CD4-positive, alpha-beta memory T cell (primary cell): ENCODE results near the gene MOV10L1. TPM values are rescaled to one million over a fixed set of nuclear protein-coding genes. Genes with fewer than 3 reads are reported as not detected.

Source experiments
- CTCF ChIA-PET: fragments of 350-600 bp; sonication (Branson Sonifier 250); formaldehyde crosslinking; loops from one replicate; lab custom pipeline; 2021; ENCODE audit warnings: inconsistent platforms; ENCODE audit not compliant: partially characterized antibody; lab: Charles Lee
- POLR2A ChIA-PET: fragments of 350-600 bp; sonication (Branson Sonifier 250); formaldehyde crosslinking; loops from one replicate; lab custom pipeline; 2021; ENCODE audit not compliant: partially characterized antibody; lab: Charles Lee
- DNase-seq, 5 donors: peaks; one replicate each; pipeline versions ENCODE4 v3.0.0 to v3.0.0-alpha.2; 2020 to 2022; ENCODE audit warnings: mixed read lengths in 1 of 5
- H3K27ac ChIP-seq: one replicate; pipeline ENCODE4 v1.7.0; 2013; ENCODE audit warnings: low read depth, low read length
- H3K27me3 ChIP-seq: 2 replicates; pipeline ENCODE4 v1.7.0; 2013; ENCODE audit warnings: mild to moderate bottlenecking, low read length, moderate library complexity; ENCODE audit not compliant: insufficient read depth
- H3K36me3 ChIP-seq: 2 replicates; pipeline ENCODE4 v1.7.0; 2013; ENCODE audit warnings: mild to moderate bottlenecking, low read length, moderate library complexity; ENCODE audit not compliant: insufficient read depth
- H3K4me1 ChIP-seq: 2 replicates; pipeline ENCODE4 v1.7.0; 2013; ENCODE audit warnings: mild to moderate bottlenecking, low read length, moderate library complexity; ENCODE audit not compliant: insufficient read depth
- H3K4me3 ChIP-seq, 2 donors: one replicate each; pipeline ENCODE4 v1.7.0; 2013; ENCODE audit warnings: low read length in 2 of 2, mild to moderate bottlenecking in 1 of 2
- H3K9me3 ChIP-seq, 2 donors: one replicate each; pipeline ENCODE4 v1.7.0; 2013; ENCODE audit warnings: low read length in 2 of 2, control low read depth in 1 of 2; ENCODE audit not compliant: control insufficient read depth in 1 of 2
- H3K27ac Mint-ChIP-seq, 7 donors: one replicate each; pipeline ENCODE4 v1.8.0; 2020 to 2021; ENCODE audit warnings: mixed read lengths in 7 of 7, mild to moderate bottlenecking in 6 of 7, inconsistent platforms in 3 of 7, moderate library complexity in 3 of 7
- H3K27me3 Mint-ChIP-seq, 2 donors: one replicate each; pipeline ENCODE4 v1.8.0; 2020 to 2021; ENCODE audit warnings: mixed read lengths in 2 of 2
- H3K36me3 Mint-ChIP-seq, 2 donors: one replicate each; pipeline ENCODE4 v1.8.0; 2020 to 2021; ENCODE audit warnings: mixed read lengths in 2 of 2, inconsistent platforms in 1 of 2, mild to moderate bottlenecking in 1 of 2
- H3K4me1 Mint-ChIP-seq, 4 donors: one replicate each; pipeline ENCODE4 v1.8.0; 2020 to 2021; ENCODE audit warnings: mixed read lengths in 4 of 4, mild to moderate bottlenecking in 1 of 4
- H3K4me3 Mint-ChIP-seq, 8 donors: one replicate each; pipeline ENCODE4 v1.8.0; 2020 to 2021; ENCODE audit warnings: mixed read lengths in 8 of 8, mild to moderate bottlenecking in 7 of 8, moderate library complexity in 6 of 8, inconsistent platforms in 3 of 8
- H3K9me3 Mint-ChIP-seq, 8 donors: one replicate each; pipeline ENCODE4 v1.8.0; 2020 to 2021; ENCODE audit warnings: mixed read lengths in 8 of 8, mild to moderate bottlenecking in 5 of 8, inconsistent platforms in 3 of 8, moderate library complexity in 1 of 8
- intact Hi-C: fragments of 100-400 bp; cut with micrococcal nuclease; formaldehyde crosslinking; loops from one replicate; pipeline ENCODE4 v1.15.1; 2023
- polyA plus RNA-seq, 2 donors: library from polyadenylated mRNA; unstranded; fragments of 300-500 nt; fragmentation: Illumina TruSeq; gene quantifications; one replicate each; pipeline ENCODE4 v1.2.3, GENCODE V29; 2021
- total RNA-seq, 2 experiments: library from RNA; stranded (reverse); gene quantifications; one replicate each; pipeline ENCODE4 v1.2.3, GENCODE V29; 2021

Gene MOV10L1
- total and polyA plus RNA-seq, 4 experiments from 2014 or later: not detected

- peaks cover 8 to 20% of the 10 kb centered on the region in 2 donors for H3K27me3 Mint-ChIP-seq
- H3K4me3 ChIP-seq: no peak overlapping the region
- peaks cover 5 to 11% of the 10 kb centered on the region in 2 donors for H3K36me3 Mint-ChIP-seq
- no peaks in the 10 kb centered on the region for H3K36me3 ChIP-seq
- intact Hi-C loops: no loop called here
- CTCF ChIA-PET: no interaction called here
- no peaks in the 10 kb centered on the region for H3K27me3 ChIP-seq
- H3K9me3 Mint-ChIP-seq: peaks cover 6 to 38% (median 22%) of the 10 kb centered on the region in 8 donors
- no peak overlapping the region for H3K4me3 Mint-ChIP-seq
- H3K9me3 ChIP-seq: no peaks in the 10 kb centered on the region
- no peak overlapping the region for H3K27ac Mint-ChIP-seq
- H3K4me1 ChIP-seq: no peaks in the 10 kb centered on the region
- no peak for DNase-seq
- H3K4me1 Mint-ChIP-seq: no peaks in the 10 kb centered on the region
- H3K27ac ChIP-seq: no peak overlapping the region
- POLR2A ChIA-PET: no interaction called here
Observed at GRCh38 chr22:50121202-50121740, 31.5 kb downstream of the MOV10L1 start.

GRCh38 chr22:50123119-50123518 lies 33.3 kb downstream of the MOV10L1 start:
- no peak for DNase-seq
- H3K36me3 ChIP-seq: no peaks in the 10 kb centered on the region
- H3K4me3 ChIP-seq: no peak overlapping the region
- no peak overlapping the region for H3K4me3 Mint-ChIP-seq
- H3K4me1 Mint-ChIP-seq: no peaks in the 10 kb centered on the region
- H3K27ac Mint-ChIP-seq: no peak overlapping the region
- H3K4me1 ChIP-seq: no peaks in the 10 kb centered on the region
- H3K36me3 Mint-ChIP-seq: peaks cover 5 to 11% of the 10 kb centered on the region in 2 donors
- H3K27me3 Mint-ChIP-seq: peaks cover 10 to 25% of the 10 kb centered on the region in 2 donors
- H3K27ac ChIP-seq: no peak overlapping the region
- H3K27me3 ChIP-seq: no peaks in the 10 kb centered on the region
- intact Hi-C loops: no loop called here
- H3K9me3 Mint-ChIP-seq: peaks cover 6 to 40% (median 22%) of the 10 kb centered on the region in 8 donors
- ChIA-PET CTCF (no interaction called here), POLR2A (no interaction called here)
- H3K9me3 ChIP-seq: no peaks in the 10 kb centered on the region

- no peaks in the 10 kb centered on the region for H3K36me3 ChIP-seq
- Mint-ChIP-seq H3K27ac (no peak overlapping the region), H3K4me3 (no peak overlapping the region), H3K9me3 (peaks cover 6 to 40% (median 22%) of the 10 kb centered on the region in 8 donors), H3K4me1 (no peaks in the 10 kb centered on the region), H3K36me3 (peaks cover 5 to 11% of the 10 kb centered on the region in 2 donors), H3K27me3 (peaks cover 8 to 25% of the 10 kb centered on the region in 2 donors)
- H3K27ac ChIP-seq: no peak overlapping the region
- H3K9me3 ChIP-seq: no peaks in the 10 kb centered on the region
- POLR2A ChIA-PET: no interaction called here
- CTCF ChIA-PET: no interaction called here
- H3K4me1 ChIP-seq: no peaks in the 10 kb centered on the region
- H3K4me3 ChIP-seq: no peak overlapping the region
- no peak for DNase-seq
- intact Hi-C loops: no loop called here
- no peaks in the 10 kb centered on the region for H3K27me3 ChIP-seq
Observed at GRCh38 chr22:50125029-50125428, 35.2 kb downstream of the MOV10L1 start.

- Mint-ChIP-seq H3K4me1 (no peaks in the 10 kb centered on the region), H3K27me3 (peaks cover 16 to 18% of the 10 kb centered on the region in 2 donors), H3K9me3 (peaks cover 2 to 16% (median 6%) of the 10 kb centered on the region in 8 donors), H3K4me3 (no peak overlapping the region), H3K36me3 (peaks cover 0 to 3% of the 10 kb centered on the region in 2 donors), H3K27ac (no peak overlapping the region)
- Histone ChIP-seq H3K36me3 (no peaks in the 10 kb centered on the region), H3K27ac (no peak overlapping the region), H3K4me1 (no peaks in the 10 kb centered on the region), H3K9me3 (no peaks in the 10 kb centered on the region), H3K27me3 (no peaks in the 10 kb centered on the region), H3K4me3 (no peak overlapping the region)
- CTCF ChIA-PET: interaction anchor here (1.1 kb wide), 1 partner anchor 20 kb away, joined by 3 read pairs; no protein-coding TSS in a partner anchor
- DNase-seq: no peak
- POLR2A ChIA-PET: no interaction called here
- intact Hi-C loops: no loop called here
Observed at GRCh38 chr22:50129121-50129736, 39.4 kb downstream of the MOV10L1 start.

GRCh38 chr22:50131894-50132293 lies 42.1 kb downstream of the MOV10L1 start:
- Mint-ChIP-seq H3K36me3 (no peaks in the 10 kb centered on the region), H3K27me3 (peaks cover 24 to 26% of the 10 kb centered on the region in 2 donors), H3K4me1 (no peaks in the 10 kb centered on the region), H3K27ac (no peak overlapping the region), H3K9me3 (peaks cover 0 to 4% (median under 1%) of the 10 kb centered on the region in 8 donors), H3K4me3 (no peak overlapping the region)
- H3K9me3 ChIP-seq: no peaks in the 10 kb centered on the region
- no peaks in the 10 kb centered on the region for H3K27me3 ChIP-seq
- H3K27ac ChIP-seq: no peak overlapping the region
- no peak overlapping the region for H3K4me3 ChIP-seq
- ChIA-PET POLR2A (no interaction called here), CTCF (no interaction called here)
- H3K4me1 ChIP-seq: no peaks in the 10 kb centered on the region
- no peaks in the 10 kb centered on the region for H3K36me3 ChIP-seq
- no peak for DNase-seq
- intact Hi-C loops: no loop called here

- Mint-ChIP-seq H3K4me1 (no peaks in the 10 kb centered on the region), H3K27ac (no peak overlapping the region), H3K36me3 (no peaks in the 10 kb centered on the region), H3K9me3 (peaks cover 0 to 4% (median under 1%) of the 10 kb centered on the region in 8 donors), H3K27me3 (peaks cover 28 to 32% of the 10 kb centered on the region in 2 donors), H3K4me3 (no peak overlapping the region)
- no peaks in the 10 kb centered on the region for H3K27me3 ChIP-seq
- no peak for DNase-seq
- ChIA-PET CTCF (no interaction called here), POLR2A (no interaction called here)
- intact Hi-C loops: no loop called here
- no peak overlapping the region for H3K4me3 ChIP-seq
- H3K9me3 ChIP-seq: no peaks in the 10 kb centered on the region
- no peaks in the 10 kb centered on the region for H3K4me1 ChIP-seq
- no peaks in the 10 kb centered on the region for H3K36me3 ChIP-seq
- no peak overlapping the region for H3K27ac ChIP-seq
Observed at GRCh38 chr22:50134481-50134880, 44.7 kb downstream of the MOV10L1 start.

GRCh38 chr22:50136581-50137015 lies 46.8 kb downstream of the MOV10L1 start:
- Mint-ChIP-seq H3K4me1 (no peaks in the 10 kb centered on the region), H3K9me3 (peaks cover 0 to 3% (median under 1%) of the 10 kb centered on the region in 8 donors), H3K36me3 (no peaks in the 10 kb centered on the region), H3K27me3 (peaks cover 26 to 31% of the 10 kb centered on the region in 2 donors), H3K27ac (no peak overlapping the region), H3K4me3 (no peak overlapping the region)
- CTCF ChIA-PET: no interaction called here
- POLR2A ChIA-PET: interaction anchor here (1.1 kb wide), 1 partner anchor 74 kb away, joined by 3 read pairs; no protein-coding TSS in a partner anchor
- intact Hi-C loops: no loop called here
- Histone ChIP-seq H3K27me3 (no peaks in the 10 kb centered on the region), H3K36me3 (no peaks in the 10 kb centered on the region), H3K27ac (no peak overlapping the region), H3K9me3 (no peaks in the 10 kb centered on the region), H3K4me3 (no peak overlapping the region), H3K4me1 (no peaks in the 10 kb centered on the region)
- no peak for DNase-seq
